K562 (cell line): ENCODE measurements around the gene C19orf47. TPM values are rescaled to one million over a fixed set of nuclear protein-coding genes. Genes with fewer than 3 reads are reported as not detected.

Experiments
- ELK1 ChIP-seq: sonication (generic); formaldehyde crosslinking; IDR thresholded peaks from 2 replicates; pipeline ENCODE4 v1.8.1; 2022; ENCODE audit warnings: missing genetic modification reagents
- ESRRA ChIP-seq: fragments of 450-650 bp; IDR thresholded peaks from 2 replicates; pipeline ENCODE4 v1.6.1; 2014; ENCODE audit warnings: low read depth, mild to moderate bottlenecking, moderate library complexity, borderline replicate concordance
- ESRRB ChIP-seq: fragments of 250-450 bp; sonication (Bioruptor Pico); IDR thresholded peaks from 2 replicates; pipeline ENCODE4 v1.5.0; 2020; ENCODE audit warnings: mild to moderate bottlenecking, moderate library complexity, borderline replicate concordance
- MITF ChIP-seq: IDR thresholded peaks from 2 replicates; pipeline ENCODE4 v1.6.1; 2014; ENCODE audit warnings: antibody characterized with exemption
- polyA plus RNA-seq, 8 experiments: library from polyadenylated mRNA; depleted of rRNA in 4 of 8; stranded (reverse) in 5 of 8; unstranded in 3 of 8; fragments of >200 nt; fragmentation: Nextera tagmentation in 2 of 8; fragmentation: Illumina TruSeq in 1 of 8; extraction: Ambion mirVana in 2 of 8; extraction: Trizol in 1 of 8; gene quantifications; 2 replicates each; pipeline versions ENCODE4 v1.2.1 to v1.2.3, GENCODE V29; 2011 to 2014; ENCODE audit warnings: inconsistent platforms in 1 of 8, missing spikeins in 1 of 8
- total RNA-seq, 7 experiments: library from RNA; depleted of rRNA in 6 of 7; stranded (reverse); fragments of >200 nt in 6 of 7; fragmentation: Illumina TruSeq in 2 of 7; extraction: Trizol in 2 of 7; gene quantifications; 2 replicates each; pipeline versions ENCODE4 v1.2.1 to v1.2.3, GENCODE V29; 2011 to 2021; ENCODE audit warnings: low replicate concordance in 1 of 7
- TF ChIP-seq, protein P1 (sequence below): sonication (generic); formaldehyde crosslinking; IDR thresholded peaks from 2 replicates; pipeline ENCODE4 v1.8.0; 2022; ENCODE audit warnings: missing genetic modification reagents, mild to moderate bottlenecking, moderate library complexity, borderline replicate concordance

C19orf47 gene
- total and polyA plus RNA-seq, 9 of the 15 experiments (the other 6 are each of a cell fraction or from before 2014, with no cell fraction given), result 0.08 to 26.1 (median 14.7) TPM

- 0 out of 2 replicates have a peak, but pooled peaks have one; percentile 40 for TF ChIP-seq ESRRA
- TF ChIP-seq ELK1 (CRISPR knock-in tag), result no peak
- TF ChIP-seq ESRRB, result no peak
- TF ChIP-seq, protein P1, sequence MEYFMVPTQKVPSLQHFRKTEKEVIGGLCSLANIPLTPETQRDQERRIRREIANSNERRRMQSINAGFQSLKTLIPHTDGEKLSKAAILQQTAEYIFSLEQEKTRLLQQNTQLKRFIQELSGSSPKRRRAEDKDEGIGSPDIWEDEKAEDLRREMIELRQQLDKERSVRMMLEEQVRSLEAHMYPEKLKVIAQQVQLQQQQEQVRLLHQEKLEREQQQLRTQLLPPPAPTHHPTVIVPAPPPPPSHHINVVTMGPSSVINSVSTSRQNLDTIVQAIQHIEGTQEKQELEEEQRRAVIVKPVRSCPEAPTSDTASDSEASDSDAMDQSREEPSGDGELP, result peak; percentile 55; the same call in 1 of the 2 replicates
- TF ChIP-seq MITF, result no peak
- TF ChIP-seq, all 486 proteins: peak for 10
Measured at GRCh38 chr19:40283414-40284250, 64.6 kb downstream of the C19orf47 start (continued).
